GM19193 (cell line): ENCODE measurements around the gene RGS12.

Experiments
- POLR2A ChIP-seq: IDR thresholded peaks from 4 replicates; pipeline ENCODE4 v1.6.1; 2011; ENCODE audit not compliant: insufficient read depth, insufficient read length; ENCODE audit errors: extremely low read depth

Gene RGS12

DNA sequence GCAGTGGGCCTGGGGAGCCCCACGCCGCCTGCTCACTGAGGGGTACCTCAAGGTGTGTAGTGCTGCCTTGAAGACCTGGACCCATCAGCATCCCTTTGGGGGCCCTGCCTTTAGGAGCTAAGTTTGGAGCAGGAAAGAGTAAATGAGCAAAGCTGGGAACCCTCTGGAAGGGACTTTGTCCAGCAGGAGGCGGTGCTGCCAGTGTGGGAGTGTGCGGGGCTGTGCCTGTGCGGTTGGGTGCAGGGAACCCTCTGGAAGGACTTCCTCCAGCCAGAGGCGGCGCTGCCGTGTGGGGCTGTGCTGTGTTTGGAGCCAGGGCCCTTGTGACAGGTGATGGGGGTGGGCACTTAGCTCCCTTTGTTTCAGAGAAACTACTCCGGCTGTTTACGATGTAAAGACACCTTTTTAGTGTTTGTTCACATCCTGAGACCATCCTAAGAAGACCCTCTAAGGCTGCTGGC is 25.8 kb downstream of the RGS12 start:
- no peak for TF ChIP-seq POLR2A

DNA sequence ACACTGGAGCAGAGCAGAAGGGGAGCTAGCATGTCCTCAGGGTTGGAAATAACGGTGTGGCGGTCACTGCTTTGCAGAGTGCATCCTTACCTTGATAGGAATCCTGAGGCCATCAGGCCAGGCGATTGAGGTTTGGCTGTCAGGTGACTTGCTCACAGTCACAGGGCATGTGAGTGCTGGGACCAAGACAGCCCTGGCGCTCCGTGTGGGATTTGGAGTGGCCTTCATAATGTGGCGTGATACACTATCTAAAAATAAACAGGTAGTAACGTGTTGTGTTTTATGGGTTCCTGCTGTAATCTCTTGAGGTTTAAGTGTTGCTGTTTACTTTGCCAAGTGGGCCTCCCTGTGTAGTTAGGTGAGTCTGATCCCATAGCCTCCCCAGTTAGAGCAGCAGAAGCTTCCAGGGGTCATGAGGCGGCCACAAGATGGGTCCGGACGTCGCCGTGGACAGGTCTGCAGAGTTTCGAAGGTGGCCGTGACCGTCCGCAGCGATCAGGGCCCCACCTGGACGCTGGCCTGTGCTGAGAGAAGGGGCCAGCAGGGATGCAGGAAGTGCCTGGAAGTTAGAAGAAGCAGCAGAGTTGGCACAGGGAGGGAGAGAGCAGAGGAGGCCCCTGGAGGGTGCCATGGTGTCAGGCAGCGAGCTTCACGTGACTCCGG is 27.7 kb downstream of the RGS12 start:
- TF ChIP-seq POLR2A, result no peak

GRCh38 chr4:3321295-3321889 is 28.6 kb downstream of the RGS12 start:
- TF ChIP-seq POLR2A, result no peak

- no peak for TF ChIP-seq POLR2A
Observed at GRCh38 chr4:3322059-3322550, 29.3 kb downstream of the RGS12 start.

- TF ChIP-seq POLR2A, result no peak
Observed at GRCh38 chr4:3323071-3323481, 30.3 kb downstream of the RGS12 start.

DNA sequence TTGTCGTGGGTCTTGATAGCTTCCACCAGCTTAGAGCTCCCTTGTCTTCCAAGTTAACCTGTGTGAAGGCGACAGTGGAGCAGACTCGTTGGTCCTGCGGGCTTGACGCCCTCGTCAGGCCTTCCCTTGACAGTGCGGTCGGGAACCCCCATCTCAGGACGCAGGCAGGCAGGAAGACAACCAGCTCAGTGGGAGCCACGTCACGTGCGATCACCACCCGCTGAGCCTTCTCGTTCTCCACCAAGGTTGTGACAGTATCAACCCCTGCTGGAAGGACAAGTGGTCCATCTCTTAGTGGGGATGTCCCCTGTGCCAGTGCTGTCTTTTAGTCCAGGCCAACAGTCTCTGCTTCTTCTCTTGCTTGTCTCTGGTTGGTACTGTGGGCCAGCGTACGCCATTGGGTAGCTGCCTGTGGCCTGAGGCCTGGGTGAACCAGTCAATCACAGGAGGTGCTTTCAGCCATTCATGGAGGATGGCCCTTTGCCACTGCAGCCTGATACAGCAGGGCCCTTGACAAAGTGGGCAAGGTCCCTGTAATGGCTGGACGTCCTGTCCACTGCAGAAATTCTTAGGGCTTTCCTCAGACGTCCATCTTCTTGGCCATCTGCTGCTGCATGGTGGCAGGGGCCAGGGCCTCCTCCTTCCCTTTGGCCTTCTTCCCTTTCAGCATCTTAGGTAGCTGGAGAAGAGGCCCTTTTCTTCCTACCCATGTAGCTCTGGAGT is 31.4 kb downstream of the RGS12 start:
- no peak for TF ChIP-seq POLR2A

- TF ChIP-seq POLR2A, result no peak
Observed at GRCh38 chr4:3328814-3329663, 36.2 kb downstream of the RGS12 start.

GRCh38 chr4:3329887-3330286 is 37.1 kb downstream of the RGS12 start:
- TF ChIP-seq POLR2A, result no peak

DNA sequence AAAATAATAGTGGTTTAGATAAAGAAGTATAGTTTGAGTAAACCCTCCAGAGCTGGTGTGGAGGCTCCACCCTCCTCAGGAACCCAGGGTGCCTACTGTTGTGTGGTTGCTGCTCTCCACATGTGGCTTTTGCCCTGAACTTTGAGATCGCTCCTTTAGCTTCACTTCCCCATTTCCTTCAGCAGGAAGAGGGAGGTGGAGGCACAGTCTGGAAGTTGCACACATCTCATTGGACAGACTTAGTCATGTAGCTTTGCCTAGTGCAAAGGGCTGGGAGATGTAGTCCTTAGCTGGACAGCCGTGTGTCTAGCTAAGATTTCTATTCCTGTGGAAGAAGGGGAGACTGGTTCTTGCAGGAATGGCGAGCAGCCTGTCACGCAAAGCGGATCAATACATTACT is 37.9 kb downstream of the RGS12 start:
- no peak for TF ChIP-seq POLR2A

DNA sequence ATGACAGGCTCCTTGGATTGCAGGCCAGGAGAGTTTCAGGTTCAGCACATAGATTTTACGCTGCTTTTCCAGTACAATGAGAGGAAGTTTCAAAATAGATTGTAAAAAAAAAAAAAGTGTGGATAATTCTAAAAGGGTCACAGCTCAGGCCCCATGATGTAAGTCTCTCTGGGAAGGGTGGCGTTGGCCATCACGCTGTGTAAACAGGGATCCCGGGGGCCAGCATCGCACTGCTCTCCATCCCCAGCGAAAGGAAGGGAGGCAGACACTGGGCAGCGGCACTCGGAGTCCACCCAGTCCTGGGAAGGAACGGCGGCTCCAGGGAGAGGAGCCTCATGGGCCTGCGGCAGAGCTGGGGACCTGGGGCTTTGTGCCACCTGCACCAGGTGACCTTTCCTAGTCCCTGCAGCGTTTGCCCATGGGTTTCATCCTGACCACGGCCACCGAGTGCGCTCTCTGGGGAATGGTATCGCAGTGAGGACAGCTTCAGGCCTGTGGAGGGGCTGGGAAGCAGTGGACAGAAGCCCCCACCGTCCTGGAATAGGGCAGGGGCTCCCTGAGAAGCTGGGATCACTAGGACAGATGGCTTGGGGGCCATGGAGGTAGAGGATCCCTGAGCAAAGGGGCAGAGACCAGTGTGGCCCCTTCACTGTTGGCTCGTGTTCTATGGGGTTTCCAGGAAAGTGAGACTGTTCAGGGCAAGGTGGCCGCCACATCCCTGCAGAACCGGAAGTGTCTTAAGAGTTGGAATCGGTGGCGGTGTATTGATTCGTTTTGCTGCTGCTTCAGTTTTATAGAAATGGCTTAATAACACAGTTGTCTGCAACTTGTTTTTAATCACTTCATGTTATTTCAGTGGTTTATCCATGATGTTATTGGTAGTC is 38.9 kb downstream of the RGS12 start:
- no peak for TF ChIP-seq POLR2A

DNA sequence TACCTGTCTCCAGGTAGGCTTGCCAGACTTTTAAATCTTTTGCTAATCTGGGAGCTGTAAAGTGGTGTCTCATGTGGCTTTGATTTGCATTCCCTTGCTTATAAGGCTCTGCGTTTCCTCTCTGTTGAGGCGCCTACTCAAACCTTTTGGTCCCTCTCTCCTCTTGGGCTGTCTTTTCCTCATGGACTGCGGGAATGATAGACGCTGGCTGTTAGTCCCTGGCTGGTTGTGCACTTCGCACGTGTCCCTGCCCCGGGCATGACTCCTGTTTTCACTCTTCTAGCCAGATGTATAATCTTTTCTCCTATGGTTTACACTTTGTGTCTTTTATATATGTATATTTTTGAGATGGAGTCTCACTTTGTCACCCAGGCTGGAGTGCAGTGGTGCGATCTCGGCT is 39.7 kb downstream of the RGS12 start:
- no peak for TF ChIP-seq POLR2A

- TF ChIP-seq POLR2A, result no peak
Observed at GRCh38 chr4:3334316-3334715, 41.5 kb downstream of the RGS12 start.

- no peak for TF ChIP-seq POLR2A
Observed at GRCh38 chr4:3335385-3335784, 42.6 kb downstream of the RGS12 start.

- TF ChIP-seq POLR2A, result no peak
Observed at GRCh38 chr4:3335982-3336381, 43.2 kb downstream of the RGS12 start.
